T-helper 1 cell treated with Interleukin-12 subunit alpha and Interleukin-12 subunit beta and Interleukin-4 antibody, amounts not matched to agents 30 μg/mL and 1 μg/mL, for 36 hours (primary cell): ENCODE measurements around the gene MAP3K2.
"Not testable (repeated sequence)": the region's sequence is repeated elsewhere in the genome, so short reads cannot be mapped to it uniquely, and the experiment has no call there.

ENCODE experiments used
- H3K27ac Mint-ChIP-seq: one replicate; pipeline ENCODE4 v1.8.0; 2021; ENCODE audit warnings: mild to moderate bottlenecking, mixed read lengths
- H3K27me3 Mint-ChIP-seq: one replicate; pipeline ENCODE4 v1.8.0; 2021; ENCODE audit warnings: low read depth, mixed read lengths
- H3K36me3 Mint-ChIP-seq: one replicate; pipeline ENCODE4 v1.8.0; 2021; ENCODE audit warnings: low read depth, mixed read lengths
- H3K4me1 Mint-ChIP-seq: one replicate; pipeline ENCODE4 v1.8.0; 2021; ENCODE audit warnings: low read depth, mixed read lengths
- H3K4me3 Mint-ChIP-seq: one replicate; pipeline ENCODE4 v1.8.0; 2021; ENCODE audit warnings: mild to moderate bottlenecking, moderate library complexity, mixed read lengths
- H3K9me3 Mint-ChIP-seq: one replicate; pipeline ENCODE4 v1.8.0; 2021; ENCODE audit warnings: mixed read lengths

Gene MAP3K2

DNA sequence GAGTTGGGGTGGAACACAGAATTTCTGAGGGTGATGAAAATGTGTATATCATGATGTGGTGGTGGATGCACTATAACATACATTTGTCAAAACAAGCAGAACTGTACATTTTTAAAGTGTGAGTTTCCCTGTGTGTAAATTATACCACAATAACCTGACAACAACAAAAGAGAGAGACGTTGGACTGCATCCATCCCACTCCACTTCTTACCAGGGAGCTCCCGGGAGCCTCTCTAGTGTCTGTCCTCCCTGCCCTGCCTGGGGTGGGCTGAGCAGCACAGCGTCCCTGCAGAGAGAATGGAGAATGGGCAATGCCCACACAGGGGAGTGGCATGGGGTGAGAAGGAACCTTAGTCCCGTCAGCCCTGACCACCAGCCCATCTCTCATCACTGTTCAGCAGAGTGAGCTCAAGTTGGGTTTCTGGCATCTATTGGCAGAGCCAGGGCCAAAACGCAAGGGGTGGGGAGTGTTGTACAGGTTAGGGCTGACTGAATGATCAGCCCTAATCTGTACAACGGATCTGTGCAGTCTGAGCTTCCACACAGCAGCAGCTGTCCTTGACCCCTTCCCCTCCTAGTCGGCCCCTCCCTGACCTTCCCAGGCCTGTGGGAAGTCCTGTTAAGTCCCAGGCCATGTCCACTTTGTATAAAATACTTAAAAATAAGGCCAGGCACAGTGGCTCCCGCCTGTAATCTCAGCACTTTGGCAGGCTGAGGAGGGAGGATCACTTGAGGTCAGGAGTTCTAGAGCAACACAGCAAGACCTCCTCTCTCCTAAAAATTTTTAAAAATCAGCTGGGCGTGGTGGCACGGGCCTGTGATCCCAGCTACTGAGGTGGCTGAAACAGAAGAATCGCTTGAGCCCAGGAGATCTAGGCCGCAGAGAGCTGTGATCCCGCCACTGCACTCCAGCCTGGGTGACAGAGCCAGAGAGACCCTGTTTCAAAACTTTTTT lies 27.1 kb upstream of the MAP3K2 start:
- H3K9me3 Mint-ChIP-seq, result no peaks in the 10 kb centered on the region
- H3K36me3 Mint-ChIP-seq, result peaks cover 7% of the 10 kb centered on the region
- H3K27me3 Mint-ChIP-seq, result peaks cover 31% of the 10 kb centered on the region
- H3K4me1 Mint-ChIP-seq, result peaks cover 28% of the 10 kb centered on the region
- no peak overlapping the region for H3K27ac Mint-ChIP-seq
- H3K4me3 Mint-ChIP-seq, result no peak overlapping the region

DNA sequence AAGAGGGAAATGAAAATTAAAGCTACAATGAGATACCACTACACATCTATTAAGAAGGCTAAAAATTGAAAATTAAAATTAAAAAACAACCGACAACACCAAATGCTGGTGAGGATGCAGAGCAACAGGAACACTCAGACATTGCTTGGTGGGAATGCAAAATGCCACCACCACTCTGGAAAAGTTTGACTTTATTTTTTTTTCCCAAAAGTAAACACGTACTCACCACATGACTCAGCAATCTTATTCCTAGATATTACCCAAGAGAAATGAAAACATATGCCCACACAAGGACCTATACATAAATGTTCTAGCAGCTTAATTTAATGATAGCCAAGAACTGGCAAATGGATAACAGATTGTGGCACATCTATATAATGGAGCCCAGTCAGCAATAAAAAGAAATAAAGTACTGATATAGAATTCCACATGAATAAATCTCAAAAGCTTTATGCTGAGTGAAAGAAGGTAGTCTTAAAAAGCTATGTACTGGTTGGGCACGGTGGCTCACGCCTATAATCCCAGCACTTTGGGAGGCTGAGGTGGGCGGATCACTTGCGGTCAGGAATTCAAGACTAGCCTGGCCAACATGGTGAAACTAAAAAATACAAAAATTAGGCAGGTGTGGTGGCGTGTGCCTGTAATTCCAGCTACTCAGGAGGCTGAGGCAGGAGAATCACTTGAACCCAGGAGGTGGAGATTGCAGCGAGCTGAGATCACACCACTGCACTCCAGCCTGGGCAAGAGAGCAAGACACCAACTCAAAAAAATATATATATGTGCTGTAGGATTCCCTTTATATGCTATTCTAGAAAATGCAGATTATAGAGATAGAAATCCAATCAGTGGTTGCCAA lies 26.2 kb upstream of the MAP3K2 start:
- peaks cover 7% of the 10 kb centered on the region for H3K36me3 Mint-ChIP-seq
- peaks cover 31% of the 10 kb centered on the region for H3K27me3 Mint-ChIP-seq
- no peaks in the 10 kb centered on the region for H3K9me3 Mint-ChIP-seq
- no peak overlapping the region for H3K27ac Mint-ChIP-seq
- H3K4me3 Mint-ChIP-seq, result no peak overlapping the region
- peaks cover 30% of the 10 kb centered on the region for H3K4me1 Mint-ChIP-seq

DNA sequence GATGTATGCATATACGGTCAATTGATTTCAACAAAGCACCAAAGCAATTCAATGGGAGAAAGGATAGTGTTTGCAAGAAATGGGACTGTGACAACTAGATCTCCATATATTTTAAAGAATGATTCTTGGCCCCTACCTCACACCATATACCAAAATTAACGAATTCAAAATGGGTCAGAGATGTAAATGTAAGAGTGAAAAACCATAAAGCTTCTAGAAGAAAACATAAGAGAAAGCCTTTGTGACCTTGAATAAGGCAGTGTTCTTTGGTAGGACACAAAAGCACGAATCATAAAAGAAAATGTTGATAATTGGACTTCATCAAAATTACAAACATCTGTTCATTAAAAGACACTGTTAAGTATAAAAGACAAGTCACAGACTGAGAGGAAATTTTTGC lies 25.4 kb upstream of the MAP3K2 start:
- Mint-ChIP-seq H3K27me3 (peaks cover 29% of the 10 kb centered on the region), H3K4me3 (no peak overlapping the region), H3K36me3 (peaks cover 7% of the 10 kb centered on the region), H3K9me3 (no peaks in the 10 kb centered on the region), H3K4me1 (peaks cover 32% of the 10 kb centered on the region), H3K27ac (no peak overlapping the region)

DNA sequence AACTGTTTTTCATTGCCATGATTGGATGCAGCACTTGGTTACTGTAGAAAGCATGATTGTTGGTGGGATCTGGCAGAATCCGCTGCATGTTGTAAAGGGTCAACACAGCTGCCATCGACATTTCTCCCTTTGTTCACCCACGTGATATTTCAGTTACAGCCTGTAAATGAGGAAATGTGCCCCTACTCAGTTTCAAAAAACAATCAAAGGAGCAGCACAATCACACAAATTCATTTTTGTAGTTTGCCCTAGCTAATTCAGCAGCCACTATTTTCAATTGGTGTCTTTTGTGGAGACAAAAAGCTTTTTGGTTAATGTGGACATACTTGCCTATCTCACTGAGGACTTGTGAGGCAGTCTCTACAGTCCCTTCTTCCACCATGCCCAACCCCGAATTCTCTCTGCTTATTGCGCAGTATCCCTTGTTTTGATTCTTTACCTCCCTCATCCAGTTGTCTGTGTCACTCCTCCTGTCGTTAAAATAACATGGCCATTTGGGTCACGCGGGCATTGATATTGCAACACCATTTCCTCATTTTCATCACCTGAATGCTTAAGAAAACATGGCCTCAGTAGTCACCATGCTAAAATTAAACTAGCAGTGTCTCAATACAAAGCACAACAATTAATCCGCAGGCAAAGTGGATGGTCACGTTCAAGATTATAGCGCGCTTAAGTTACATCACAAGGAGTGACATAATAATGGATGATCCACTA lies 24.0 kb upstream of the MAP3K2 start:
- Mint-ChIP-seq H3K4me3 (no peak overlapping the region), H3K9me3 (no peaks in the 10 kb centered on the region), H3K27me3 (peaks cover 16% of the 10 kb centered on the region), H3K4me1 (peaks cover 32% of the 10 kb centered on the region), H3K36me3 (peaks cover 7% of the 10 kb centered on the region), H3K27ac (no peak overlapping the region)

GRCh38 chr2:127410871-127411652 lies 23.3 kb upstream of the MAP3K2 start:
- Mint-ChIP-seq H3K27ac (peak overlapping the region; percentile 94), H3K4me3 (peak overlapping the region; percentile 74), H3K4me1 (peaks cover 25% of the 10 kb centered on the region), H3K36me3 (peaks cover 7% of the 10 kb centered on the region), H3K27me3 (peaks cover 12% of the 10 kb centered on the region), H3K9me3 (no peaks in the 10 kb centered on the region)

GRCh38 chr2:127409716-127410115 lies 21.9 kb upstream of the MAP3K2 start:
- not testable (repeated sequence) for H3K4me3 Mint-ChIP-seq, H3K36me3 Mint-ChIP-seq, H3K9me3 Mint-ChIP-seq
- peak overlapping the region; percentile 52 for H3K27ac Mint-ChIP-seq
- peaks cover 21% of the 10 kb centered on the region for H3K4me1 Mint-ChIP-seq
- peaks cover 12% of the 10 kb centered on the region for H3K27me3 Mint-ChIP-seq

GRCh38 chr2:127408807-127409099 lies 21.0 kb upstream of the MAP3K2 start:
- Mint-ChIP-seq H3K27ac (peak overlapping the region; percentile 77), H3K4me3 (peak overlapping the region; percentile 55), H3K36me3 (peaks cover 7% of the 10 kb centered on the region), H3K4me1 (peaks cover 21% of the 10 kb centered on the region), H3K27me3 (peaks cover 12% of the 10 kb centered on the region), H3K9me3 (no peaks in the 10 kb centered on the region)

DNA sequence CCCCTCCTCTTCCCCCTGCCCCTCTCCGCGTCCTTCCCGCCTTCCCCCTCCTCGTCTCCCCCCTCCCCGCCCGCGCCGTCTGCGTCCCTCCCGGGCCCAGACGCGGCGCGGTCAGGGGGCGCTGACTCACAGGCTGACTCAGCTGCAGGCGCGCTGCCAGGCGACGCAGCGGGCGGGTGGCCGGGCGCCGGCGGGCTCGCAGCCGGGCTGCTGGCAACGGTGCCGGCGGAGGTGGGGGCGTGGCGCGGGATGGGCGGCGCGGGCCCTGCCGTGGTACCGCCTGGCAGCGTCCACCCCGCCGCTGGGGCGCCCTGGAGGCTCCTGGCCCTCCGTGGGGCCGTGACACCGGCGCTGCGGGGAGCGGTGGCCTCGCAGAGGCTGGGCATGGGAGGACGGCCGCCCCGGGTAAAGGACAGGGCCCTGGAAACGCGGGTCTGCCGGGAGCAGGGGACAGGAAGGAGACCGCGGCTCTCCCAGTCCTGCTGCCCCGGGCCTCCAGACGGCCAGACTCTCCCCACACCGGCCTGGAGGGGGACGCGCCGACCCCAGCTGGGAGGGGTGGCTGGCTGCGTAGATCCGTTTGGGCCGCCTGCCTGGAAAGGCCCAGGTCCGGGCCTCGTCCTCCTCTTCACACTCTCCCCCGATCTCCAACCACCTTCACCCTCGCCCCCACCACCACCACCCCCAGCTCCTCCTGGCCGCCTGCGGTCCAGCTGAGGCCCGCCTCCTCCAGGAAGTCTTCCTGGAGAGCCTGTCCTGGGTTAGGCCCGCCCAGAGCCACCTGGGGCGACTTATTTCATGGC lies 20.4 kb upstream of the MAP3K2 start:
- H3K4me1 Mint-ChIP-seq, result peaks cover 21% of the 10 kb centered on the region
- peaks cover 7% of the 10 kb centered on the region for H3K36me3 Mint-ChIP-seq
- H3K4me3 Mint-ChIP-seq, result peak overlapping the region; percentile 65
- peaks cover 7% of the 10 kb centered on the region for H3K27me3 Mint-ChIP-seq
- H3K27ac Mint-ChIP-seq, result no peak overlapping the region
- no peaks in the 10 kb centered on the region for H3K9me3 Mint-ChIP-seq

DNA sequence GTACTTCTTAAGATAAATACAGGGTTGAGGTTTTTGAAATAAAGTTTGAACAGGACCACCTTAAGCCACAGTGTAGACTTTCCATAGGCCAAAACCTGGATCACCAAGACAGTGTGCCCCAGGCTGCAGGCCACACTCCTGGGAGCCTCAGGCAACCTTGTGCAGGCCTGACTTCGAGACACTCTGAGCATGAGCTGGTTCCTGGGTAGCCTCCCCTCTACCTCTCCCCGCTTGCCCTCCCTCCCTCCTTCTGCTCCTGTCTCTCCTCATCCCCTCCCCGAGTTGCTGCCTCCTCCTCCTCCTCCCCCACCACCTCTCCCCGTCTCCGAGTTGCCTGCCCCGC lies 19.9 kb upstream of the MAP3K2 start:
- peak overlapping the region; percentile 62 for H3K27ac Mint-ChIP-seq
- no peaks in the 10 kb centered on the region for H3K9me3 Mint-ChIP-seq
- H3K27me3 Mint-ChIP-seq, result peaks cover 5% of the 10 kb centered on the region
- peak overlapping the region; percentile 65 for H3K4me3 Mint-ChIP-seq
- peaks cover 7% of the 10 kb centered on the region for H3K36me3 Mint-ChIP-seq
- peaks cover 21% of the 10 kb centered on the region for H3K4me1 Mint-ChIP-seq

DNA sequence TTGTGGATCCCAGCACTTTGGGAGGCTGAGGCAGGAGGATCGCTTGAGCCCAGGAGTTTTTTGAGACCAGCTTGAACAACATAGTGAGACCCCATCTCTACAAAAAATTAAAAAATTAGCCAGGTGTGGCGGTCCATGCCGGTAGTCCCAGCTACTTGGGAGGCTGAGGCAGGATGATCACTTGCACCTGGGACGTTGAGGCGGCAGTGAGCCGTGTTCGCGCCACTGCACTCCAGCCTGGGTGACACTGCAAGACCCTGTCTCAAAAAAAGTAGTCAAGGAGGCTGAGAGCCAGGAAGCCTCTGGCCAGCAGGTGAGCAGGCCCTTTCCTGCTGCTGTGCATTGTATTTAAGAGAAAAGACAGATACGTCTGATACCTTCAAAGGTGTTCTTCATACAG lies 19.3 kb upstream of the MAP3K2 start:
- H3K27ac Mint-ChIP-seq, result no peak overlapping the region
- no peaks in the 10 kb centered on the region for H3K9me3 Mint-ChIP-seq
- H3K27me3 Mint-ChIP-seq, result peaks cover 4% of the 10 kb centered on the region
- H3K4me1 Mint-ChIP-seq, result peaks cover 21% of the 10 kb centered on the region
- H3K36me3 Mint-ChIP-seq, result peaks cover 4% of the 10 kb centered on the region
- no peak overlapping the region for H3K4me3 Mint-ChIP-seq

DNA sequence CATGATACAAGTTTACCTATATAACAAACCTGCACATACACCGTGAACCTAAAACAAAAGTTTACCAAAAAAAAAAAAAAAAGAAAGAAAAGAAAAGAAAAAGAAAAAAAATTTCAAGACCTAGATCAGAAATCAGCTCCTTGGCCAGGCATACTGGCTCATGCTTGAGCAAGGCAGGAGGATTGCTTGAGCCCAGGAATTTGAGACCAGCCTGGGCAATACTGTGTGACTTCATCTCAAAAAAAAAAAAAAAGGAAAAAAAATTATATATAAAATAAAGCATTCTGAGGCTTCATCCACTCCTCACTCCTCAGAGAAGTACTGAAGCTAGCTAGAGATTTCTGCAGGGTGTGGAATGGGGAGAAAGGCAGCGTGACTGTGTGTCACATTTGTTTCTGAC lies 18.7 kb upstream of the MAP3K2 start:
- H3K4me1 Mint-ChIP-seq, result peaks cover 18% of the 10 kb centered on the region

GRCh38 chr2:127405255-127405610 lies 17.5 kb upstream of the MAP3K2 start:
- Mint-ChIP-seq H3K27me3 (peaks cover 4% of the 10 kb centered on the region), H3K9me3 (no peaks in the 10 kb centered on the region), H3K4me1 (peaks cover 11% of the 10 kb centered on the region), H3K36me3 (no peaks in the 10 kb centered on the region), H3K27ac (no peak overlapping the region), H3K4me3 (no peak overlapping the region)

More for the DNA sequence above, 18.7 kb upstream of the MAP3K2 start:
- Mint-ChIP-seq H3K9me3 (no peaks in the 10 kb centered on the region), H3K36me3 (peaks cover 2% of the 10 kb centered on the region), H3K27me3 (peaks cover 4% of the 10 kb centered on the region), H3K27ac (no peak overlapping the region), H3K4me3 (no peak overlapping the region)

DNA sequence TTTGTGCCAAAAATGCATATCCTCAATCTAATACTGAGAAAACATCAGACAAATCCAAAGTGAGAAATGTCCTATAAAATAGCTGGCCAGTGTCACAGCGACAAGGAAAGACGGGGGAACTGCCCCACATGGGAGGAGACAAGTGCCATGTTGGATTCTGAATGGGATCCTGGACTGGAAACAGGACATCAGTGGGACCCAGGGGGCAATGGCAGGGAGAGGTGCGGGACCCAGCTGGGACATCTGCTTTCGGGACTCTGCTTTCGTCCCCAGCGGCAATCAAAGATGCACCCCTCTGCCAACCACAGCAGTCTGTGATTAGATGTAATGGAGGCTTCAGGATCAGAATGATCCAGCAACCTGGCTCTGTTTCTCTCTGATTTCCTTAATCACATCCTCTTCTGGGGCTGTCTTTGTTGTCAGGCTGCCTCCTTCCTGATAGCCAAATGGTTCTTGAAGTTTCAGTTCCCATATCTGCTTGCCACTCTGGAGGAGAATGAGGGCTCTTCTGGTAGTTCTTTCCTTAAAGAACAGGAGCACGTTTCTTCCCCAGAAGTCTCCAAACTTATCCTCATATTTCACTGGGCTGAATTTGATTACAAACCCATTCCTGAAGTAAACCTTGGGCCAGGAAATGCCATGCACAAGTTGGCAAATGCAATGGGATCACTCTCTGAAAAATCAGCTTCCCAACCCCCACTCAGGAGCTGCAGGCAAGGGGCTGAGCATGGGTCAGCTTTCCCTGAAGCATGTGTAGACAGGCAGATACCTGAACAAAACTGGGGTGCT lies 16.9 kb upstream of the MAP3K2 start:
- Mint-ChIP-seq H3K27ac (no peak overlapping the region), H3K27me3 (peaks cover 4% of the 10 kb centered on the region), H3K9me3 (no peaks in the 10 kb centered on the region), H3K4me1 (peaks cover 8% of the 10 kb centered on the region), H3K4me3 (no peak overlapping the region), H3K36me3 (no peaks in the 10 kb centered on the region)
